SU-DHL-6 (cell line): ENCODE measurements around the gene PLA2G4F.

Source experiments
- H2AFZ ChIP-seq: fragments of 200-600 bp; sonication (generic); 2 replicates; pipeline ENCODE4 v1.6.1; 2014; ENCODE audit warnings: low read depth, mild to moderate bottlenecking, moderate library complexity, mixed read lengths, antibody characterized with exemption, low read length; ENCODE audit not compliant: severe bottlenecking
- H3F3A ChIP-seq: fragments of 200-600 bp; shearing (Covaris generic); 2 replicates; pipeline ENCODE4 v1.6.0; 2016; ENCODE audit warnings: antibody characterized with exemption, mild to moderate bottlenecking; ENCODE audit not compliant: insufficient read depth
- H3K27ac ChIP-seq: fragments of 200-600 bp; sonication (generic); 2 replicates; pipeline ENCODE4 v1.5.1; 2016; ENCODE audit warnings: low read depth, mild to moderate bottlenecking, low read length, moderate library complexity, mixed read lengths
- H3K27me3 ChIP-seq: fragments of 200-600 bp; sonication (generic), shearing (Covaris generic); 2 replicates; pipeline ENCODE4 v1.6.0; 2014; ENCODE audit warnings: mild to moderate bottlenecking, low read length
- H3K36me3 ChIP-seq: fragments of 200-600 bp; sonication (generic); 2 replicates; pipeline ENCODE4 v1.6.1; 2014; ENCODE audit warnings: mild to moderate bottlenecking, low read length, mixed read lengths
- H3K4me2 ChIP-seq: fragments of 300-600, 200-600 bp; shearing (Covaris generic), sonication (generic); 2 replicates; pipeline ENCODE4 v1.6.0; 2014; ENCODE audit warnings: low read length, low read depth, mild to moderate bottlenecking; ENCODE audit not compliant: poor library complexity, severe bottlenecking
- H3K4me3 ChIP-seq: fragments of 200-600 bp; sonication (generic); 2 replicates; pipeline ENCODE4 v1.5.1; 2014; ENCODE audit warnings: antibody characterized with exemption, low read length, mild to moderate bottlenecking, mixed read lengths; ENCODE audit not compliant: insufficient read depth, poor library complexity, severe bottlenecking
- H3K79me2 ChIP-seq: fragments of 200-600 bp; sonication (generic); 2 replicates; pipeline ENCODE4 v1.6.1; 2014; ENCODE audit warnings: mild to moderate bottlenecking, low read length, moderate library complexity; ENCODE audit not compliant: insufficient read depth
- H3K9ac ChIP-seq: fragments of 200-600 bp; sonication (generic); 2 replicates; pipeline ENCODE4 v1.7.0; 2014; ENCODE audit warnings: mild to moderate bottlenecking, low read length
- H3K9me2 ChIP-seq: fragments of 200-600 bp; sonication (generic); replicated peaks from 2 replicates; pipeline ENCODE4 v1.6.1; 2014; ENCODE audit warnings: low read length; ENCODE audit not compliant: insufficient read depth
- H3K9me3 ChIP-seq: fragments of 200-600 bp; sonication (generic); 2 replicates; pipeline ENCODE4 v1.6.1; 2014; ENCODE audit warnings: low read length, mixed read lengths; ENCODE audit not compliant: insufficient read depth
- H4K20me1 ChIP-seq: fragments of 200-600 bp; sonication (generic); 2 replicates; pipeline ENCODE4 v1.6.1; 2014; ENCODE audit warnings: low read depth, mild to moderate bottlenecking, antibody characterized with exemption, low read length, moderate library complexity, mixed read lengths
- EZH2phosphoT487 ChIP-seq: fragments of 200-600 bp; sonication (generic), shearing (Covaris generic); conservative IDR thresholded peaks from 2 replicates; pipeline ENCODE4 v1.6.1; 2018; ENCODE audit warnings: mild to moderate bottlenecking, antibody characterized with exemption, low read length, moderate library complexity, mixed read lengths
- TF ChIP-seq, protein P1 (sequence below): fragments of 200-600 bp; sonication (generic); IDR thresholded peaks from one replicate; pipeline ENCODE4 v1.5.1; 2017; ENCODE audit warnings: antibody characterized with exemption, mild to moderate bottlenecking, low read length, moderate library complexity; ENCODE audit not compliant: insufficient read depth, poor library complexity, severe bottlenecking

PLA2G4F gene

DNA sequence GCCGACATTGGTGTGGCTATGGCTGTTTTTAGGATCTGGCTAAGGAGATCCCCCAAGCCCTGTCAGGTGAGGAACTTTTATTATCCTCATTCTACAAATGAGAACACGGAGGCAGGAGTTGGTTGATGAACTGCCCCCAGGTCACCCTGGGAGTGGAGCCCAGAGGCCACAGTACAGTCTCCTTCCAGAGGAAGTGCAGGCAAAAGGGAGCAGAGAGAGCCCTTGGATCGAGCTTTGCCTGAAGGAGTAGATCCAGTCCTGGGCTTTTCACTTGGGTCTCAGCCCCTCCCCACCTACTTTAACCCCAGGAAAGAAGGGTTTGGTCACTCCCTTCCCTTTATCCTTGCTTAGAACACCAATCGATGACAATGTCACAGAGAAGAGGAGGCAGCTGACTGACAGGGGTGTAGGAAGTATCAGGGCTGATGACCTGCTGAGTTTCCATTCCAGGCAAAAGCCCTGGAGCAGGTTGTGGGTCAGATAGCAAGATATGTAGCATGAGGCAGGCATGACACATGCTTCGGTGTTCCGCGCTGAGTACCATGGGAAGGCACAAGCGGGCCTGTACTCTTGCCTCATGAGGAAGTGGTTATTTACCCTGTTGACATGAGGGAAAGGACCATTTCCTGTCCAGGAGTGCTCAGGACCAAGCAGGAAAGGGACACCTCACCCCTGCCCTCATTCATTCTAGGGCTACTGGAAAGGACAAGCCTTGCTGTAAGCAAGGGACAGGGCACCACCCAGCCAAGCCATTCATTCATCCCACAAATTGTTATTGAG lies 56.2 kb downstream of the PLA2G4F start:
- no peaks in the 10 kb centered on the region; the same call in 1 of the 2 replicates for H3K27me3 ChIP-seq
- H3K79me2 ChIP-seq, result no peaks in the 10 kb centered on the region
- H3K4me3 ChIP-seq, result no peak overlapping the region
- H3K4me2 ChIP-seq, result no peak overlapping the region
- no peak overlapping the region for H3K9ac ChIP-seq
- H3F3A ChIP-seq, result no peaks in the 10 kb centered on the region
- no peaks in the 10 kb centered on the region for H3K9me3 ChIP-seq
- no peak for TF ChIP-seq EZH2phosphoT487
- TF ChIP-seq, protein P1, sequence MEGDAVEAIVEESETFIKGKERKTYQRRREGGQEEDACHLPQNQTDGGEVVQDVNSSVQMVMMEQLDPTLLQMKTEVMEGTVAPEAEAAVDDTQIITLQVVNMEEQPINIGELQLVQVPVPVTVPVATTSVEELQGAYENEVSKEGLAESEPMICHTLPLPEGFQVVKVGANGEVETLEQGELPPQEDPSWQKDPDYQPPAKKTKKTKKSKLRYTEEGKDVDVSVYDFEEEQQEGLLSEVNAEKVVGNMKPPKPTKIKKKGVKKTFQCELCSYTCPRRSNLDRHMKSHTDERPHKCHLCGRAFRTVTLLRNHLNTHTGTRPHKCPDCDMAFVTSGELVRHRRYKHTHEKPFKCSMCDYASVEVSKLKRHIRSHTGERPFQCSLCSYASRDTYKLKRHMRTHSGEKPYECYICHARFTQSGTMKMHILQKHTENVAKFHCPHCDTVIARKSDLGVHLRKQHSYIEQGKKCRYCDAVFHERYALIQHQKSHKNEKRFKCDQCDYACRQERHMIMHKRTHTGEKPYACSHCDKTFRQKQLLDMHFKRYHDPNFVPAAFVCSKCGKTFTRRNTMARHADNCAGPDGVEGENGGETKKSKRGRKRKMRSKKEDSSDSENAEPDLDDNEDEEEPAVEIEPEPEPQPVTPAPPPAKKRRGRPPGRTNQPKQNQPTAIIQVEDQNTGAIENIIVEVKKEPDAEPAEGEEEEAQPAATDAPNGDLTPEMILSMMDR, result no peak
- no peaks in the 10 kb centered on the region for H3K9me2 ChIP-seq
- no peaks in the 10 kb centered on the region for H3K36me3 ChIP-seq
- no peak overlapping the region for H2AFZ ChIP-seq
- no peaks in the 10 kb centered on the region for H4K20me1 ChIP-seq
- H3K27ac ChIP-seq, result no peak overlapping the region

DNA sequence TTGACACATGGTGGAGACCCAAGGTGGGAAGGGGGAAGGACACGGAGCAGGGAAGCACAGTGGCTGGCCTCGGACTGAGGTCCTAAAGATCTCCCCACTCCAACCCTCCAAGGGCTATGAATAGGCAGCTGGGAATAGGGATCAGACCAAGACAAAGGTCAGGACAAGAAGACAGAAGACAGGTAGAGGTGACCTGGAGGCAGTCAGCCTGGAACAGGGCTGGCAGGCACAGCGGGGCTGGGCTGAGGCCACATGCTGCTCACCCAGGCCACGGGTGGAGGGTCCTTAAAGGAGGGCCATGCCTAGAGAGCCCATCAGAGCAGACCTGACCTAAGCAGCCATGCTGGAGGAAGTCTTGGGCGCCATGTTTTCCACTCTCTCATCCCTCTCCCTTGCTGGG lies 59.4 kb downstream of the PLA2G4F start:
- TF ChIP-seq, protein P1, result no peak
- no peak for TF ChIP-seq EZH2phosphoT487
- H3K4me2 ChIP-seq, result no peak overlapping the region
- H3K36me3 ChIP-seq, result no peaks in the 10 kb centered on the region
- H3K4me3 ChIP-seq, result no peak overlapping the region
- no peaks in the 10 kb centered on the region for H3K9me2 ChIP-seq
- no peaks in the 10 kb centered on the region for H4K20me1 ChIP-seq
- no peak overlapping the region for H3K27ac ChIP-seq
- no peaks in the 10 kb centered on the region; the same call in 1 of the 2 replicates for H3K27me3 ChIP-seq
- no peaks in the 10 kb centered on the region for H3K79me2 ChIP-seq
- H3K9me3 ChIP-seq, result no peaks in the 10 kb centered on the region
- H3K9ac ChIP-seq, result no peak overlapping the region
- H2AFZ ChIP-seq, result no peak overlapping the region
- H3F3A ChIP-seq, result no peaks in the 10 kb centered on the region

DNA sequence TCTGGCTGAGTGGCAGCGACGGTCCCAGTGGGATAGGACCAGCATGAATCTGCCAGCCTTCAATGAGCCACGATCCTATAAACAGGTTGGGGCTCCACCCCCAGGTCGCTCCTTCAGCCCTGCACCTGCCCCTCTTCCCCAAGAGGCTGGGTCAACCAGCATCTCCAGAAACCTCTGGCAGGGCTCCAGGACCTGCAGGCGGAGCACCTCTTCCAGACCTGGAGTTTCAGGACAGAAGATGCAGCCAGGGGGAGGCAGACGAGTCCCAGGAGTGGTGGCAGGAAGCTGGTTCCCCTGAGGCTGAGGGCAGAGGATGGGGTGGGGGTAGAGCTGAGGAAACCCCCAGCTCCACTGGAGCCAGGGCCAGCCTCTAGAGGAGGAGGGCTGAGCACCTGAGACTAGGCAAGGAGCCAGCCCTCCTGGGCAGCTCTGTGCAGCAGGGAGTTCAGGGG lies 61.9 kb downstream of the PLA2G4F start, which contains the start of gene PLA2G4D:
Gene PLA2G4D, minus strand, starts transcription at position 51 of the 452 bp plus-strand sequence. CDS start 103 bp downstream, outside the sequence.
- TF ChIP-seq, protein P1, result no peak
- TF ChIP-seq EZH2phosphoT487, result no peak

More for the DNA sequence above, 61.9 kb downstream of the PLA2G4F start, which contains the start of gene PLA2G4D:
- Histone ChIP-seq H2AFZ (no peak within 1 kb of the TSS), H3K27me3 (no peaks in the 10 kb centered on the region; the same call in 1 of the 2 replicates), H3F3A (no peaks in the 10 kb centered on the region), H3K79me2 (no peaks in the 10 kb centered on the region), H3K4me3 (no peak within 1 kb of the TSS), H3K36me3 (no peaks in the 10 kb centered on the region), H3K9ac (no peak within 1 kb of the TSS), H3K27ac (no peak within 1 kb of the TSS), H4K20me1 (no peaks in the 10 kb centered on the region), H3K9me2 (no peaks in the 10 kb centered on the region), H3K9me3 (no peaks in the 10 kb centered on the region), H3K4me2 (no peak within 1 kb of the TSS)
